A549 (cell line): ENCODE measurements around the gene TSPO2. TPM values are rescaled to one million over a fixed set of nuclear protein-coding genes. Genes with fewer than 3 reads are reported as not detected.

Source experiments
- ATAC-seq, 2 experiments: fragments of 200-7000 bp in 1 of 2; fragments of >200 bp in 1 of 2; cut with Nextera tagmentation in 1 of 2; cut with Tn5 transposase in 1 of 2; 3 replicates each; pipeline versions ENCODE4 v1.8.0 to v1.9.1; 2018 to 2020; ENCODE audit warnings: mild to moderate bottlenecking in 1 of 2, moderate library complexity in 1 of 2
- CTCF ChIA-PET: fragments of 300-600 bp; sonication (Branson Sonifier 250); formaldehyde crosslinking; extraction: SDS; loops from one replicate; lab custom pipeline; 2021; ENCODE audit warnings: antibody characterized with exemption, inconsistent platforms; lab: Yijun Ruan, JAX
- POLR2A ChIA-PET: fragments of 350-600 bp; formaldehyde crosslinking; extraction: SDS; loops from one replicate; lab custom pipeline; 2021; ENCODE audit warnings: antibody characterized with exemption, inconsistent platforms; lab: Yijun Ruan, JAX
- DNase-seq, 2 experiments: peaks; one replicate each; pipeline versions ENCODE4 v3.0.0 to v3.0.0-alpha.2; 2011 to 2016; ENCODE audit warnings: low read depth in 1 of 2, low spot score in 1 of 2
- FAIRE-seq: peaks from 2 replicates; lab custom pipeline; 2011; peaks lifted over from hg19 to GRCh38; lab: Jason Lieb, UNC
- H3K27ac ChIP-seq, 2 experiments: fragments of >200 bp; sonication (Bioruptor Twin); formaldehyde crosslinking; 3 replicates each; pipeline ENCODE4 v1.5.1; 2016 to 2017
- H3K4me1 ChIP-seq: fragments of >200 bp; sonication (Bioruptor Twin); formaldehyde crosslinking; 3 replicates; pipeline ENCODE4 v1.6.1; 2016
- H3K4me2 ChIP-seq: fragments of >200 bp; sonication (Bioruptor Twin); formaldehyde crosslinking; 3 replicates; pipeline ENCODE4 v1.6.1; 2016
- H3K4me3 ChIP-seq: fragments of >200 bp; sonication (Bioruptor Twin); formaldehyde crosslinking; 3 replicates; pipeline ENCODE4 v1.5.1; 2016
- H3K9me3 ChIP-seq: fragments of >200 bp; sonication (Bioruptor Twin); formaldehyde crosslinking; 3 replicates; pipeline ENCODE4 v1.6.1; 2016
- CBX8 ChIP-seq: fragments of 200-600 bp; sonication (generic); IDR thresholded peaks from 2 replicates; pipeline ENCODE4 v1.6.1; 2016
- EHF ChIP-seq: fragments of 250-450 bp; sonication (Bioruptor Pico); IDR thresholded peaks from 2 replicates; pipeline ENCODE4 v1.5.0; 2020; ENCODE audit warnings: mild to moderate bottlenecking
- EP300 ChIP-seq, 2 experiments: fragments of >200 bp; sonication (Bioruptor Twin); formaldehyde crosslinking; IDR thresholded peaks; 2 replicates in 1 of 2; 3 replicates in 1 of 2; pipeline ENCODE4 v1.6.1; 2016 to 2017
- ESRRA ChIP-seq: fragments of 150-350 bp; IDR thresholded peaks from 2 replicates; pipeline ENCODE4 v1.6.1; 2014; ENCODE audit warnings: mild to moderate bottlenecking, low read length, borderline replicate concordance
- FOXS1 ChIP-seq: fragments of 250-450 bp; sonication (Bioruptor Pico); IDR thresholded peaks from 2 replicates; pipeline ENCODE4 v1.5.0; 2020; ENCODE audit warnings: mild to moderate bottlenecking, moderate library complexity
- HDAC2 ChIP-seq: fragments of 200-600 bp; sonication (generic); IDR thresholded peaks from 2 replicates; pipeline ENCODE4 v1.6.1; 2016
- HEYL ChIP-seq: fragments of 250-450 bp; sonication (Bioruptor Pico); IDR thresholded peaks from 2 replicates; pipeline ENCODE4 v1.8.0; 2021; ENCODE audit warnings: mild to moderate bottlenecking, moderate library complexity
- HOXB13 ChIP-seq: fragments of 250-450 bp; sonication (Bioruptor Pico); IDR thresholded peaks from 2 replicates; pipeline ENCODE4 v1.5.0; 2020; ENCODE audit warnings: low read depth, mild to moderate bottlenecking, moderate library complexity
- JUN ChIP-seq, 2 experiments: fragments of >200 bp; sonication (Bioruptor Twin); formaldehyde crosslinking; IDR thresholded peaks; 2 replicates in 1 of 2; 3 replicates in 1 of 2; pipeline ENCODE4 v1.6.1; 2016 to 2017
- KDM1A ChIP-seq: fragments of 200-600 bp; sonication (generic); IDR thresholded peaks from 2 replicates; pipeline ENCODE4 v1.6.1; 2016; ENCODE audit warnings: low read depth, mild to moderate bottlenecking
- MYC ChIP-seq: IDR thresholded peaks from 2 replicates; pipeline ENCODE4 v1.6.1; 2012; ENCODE audit warnings: mild to moderate bottlenecking, inconsistent platforms, low read length, improper control_type of control experiment, borderline replicate concordance
- NFE2L2 ChIP-seq: fragments of 150-350 bp; conservative IDR thresholded peaks from 2 replicates; pipeline ENCODE4 v1.6.1; 2014; ENCODE audit warnings: low read length
- PHF8 ChIP-seq: fragments of 200-600 bp; sonication (generic); IDR thresholded peaks from 2 replicates; pipeline ENCODE4 v1.6.1; 2016; ENCODE audit warnings: low read depth, mild to moderate bottlenecking, antibody characterized with exemption, moderate library complexity, borderline replicate concordance
- RARB ChIP-seq: fragments of 250-450 bp; sonication (Bioruptor Pico); IDR thresholded peaks from 2 replicates; pipeline ENCODE4 v1.8.0; 2021; ENCODE audit warnings: mild to moderate bottlenecking, moderate library complexity
- RCOR1 ChIP-seq: fragments of 150-350 bp; IDR thresholded peaks from 2 replicates; pipeline ENCODE4 v1.6.1; 2014; ENCODE audit warnings: antibody characterized with exemption, low read length, low read depth
- RFX5 ChIP-seq: fragments of 450-650 bp; IDR thresholded peaks from 2 replicates; pipeline ENCODE4 v1.7.1; 2014; ENCODE audit warnings: antibody characterized with exemption, mild to moderate bottlenecking, moderate library complexity
- TFCP2L1 ChIP-seq: fragments of 250-450 bp; sonication (Bioruptor Pico); IDR thresholded peaks from 2 replicates; pipeline ENCODE4 v1.5.0; 2021; ENCODE audit warnings: mild to moderate bottlenecking
- TP53 ChIP-seq: fragments of 250-450 bp; sonication (Bioruptor Pico); IDR thresholded peaks from 2 replicates; pipeline ENCODE4 v1.5.0; 2021; ENCODE audit warnings: mild to moderate bottlenecking, moderate library complexity
- ZFP36 ChIP-seq: fragments of 450-650 bp; IDR thresholded peaks from 2 replicates; pipeline ENCODE4 v1.6.1; 2014; ENCODE audit warnings: borderline replicate concordance; ENCODE audit not compliant: partially characterized antibody
- ZNF302 ChIP-seq: fragments of 250-450 bp; sonication (Bioruptor Pico); IDR thresholded peaks from 2 replicates; pipeline ENCODE4 v1.9.0; 2021; ENCODE audit warnings: inconsistent platforms, mild to moderate bottlenecking, moderate library complexity
- ZSCAN20 ChIP-seq: fragments of 250-450 bp; sonication (Bioruptor Pico); IDR thresholded peaks from 2 replicates; pipeline ENCODE4 v1.8.0; 2022; ENCODE audit warnings: mild to moderate bottlenecking, moderate library complexity
- WGBS: methylation state at CpG from one replicate; pipeline ENCODE4 v1.1.6; 2017; ENCODE audit errors: missing lambda C conversion rate; 5-methylcytosine and 5-hydroxymethylcytosine counted together
- polyA plus RNA-seq, 4 experiments: library from polyadenylated mRNA; depleted of rRNA in 3 of 4; stranded (reverse); fragments of >200 nt; fragmentation: RNase III in 1 of 4; extraction: RNeasy Plus Mini Kit Qiagen cat#74134 plus additional on column Dnase treatment in 1 of 4; gene quantifications; 2 replicates in 3 of 4; 3 replicates in 1 of 4; pipeline ENCODE4 v1.2.3, GENCODE V29; 2011 to 2017
- TF ChIP-seq, protein P1 (sequence below): fragments of >200 bp; sonication (Bioruptor Twin); formaldehyde crosslinking; IDR thresholded peaks from 2 replicates; pipeline ENCODE4 v1.6.1; 2016
- TF ChIP-seq, protein P2 (sequence below): fragments of 250-450 bp; sonication (Bioruptor Pico); IDR thresholded peaks from 2 replicates; pipeline ENCODE4 v1.5.0; 2020; ENCODE audit warnings: low read depth, mild to moderate bottlenecking, moderate library complexity
- TF ChIP-seq, protein P3 (sequence below): IDR thresholded peaks from 2 replicates; pipeline ENCODE4 v1.6.1; 2012
- TF ChIP-seq, protein P4 (sequence below): fragments of 150-350 bp; IDR thresholded peaks from 2 replicates; pipeline ENCODE4 v1.6.1; 2014; ENCODE audit warnings: low read depth, mild to moderate bottlenecking, low read length
- TF ChIP-seq, protein P5 (sequence below): fragments of >200 bp; sonication (Bioruptor Twin); formaldehyde crosslinking; IDR thresholded peaks from 3 replicates; pipeline ENCODE4 v1.5.1; 2016
- TF ChIP-seq, protein P6 (sequence below): IDR thresholded peaks from 2 replicates; pipeline ENCODE4 v1.6.1; 2012

The TSPO2 gene
- polyA plus RNA-seq, 2 of the 4 experiments (the other 2 are of a cell fraction): not detected

DNA sequence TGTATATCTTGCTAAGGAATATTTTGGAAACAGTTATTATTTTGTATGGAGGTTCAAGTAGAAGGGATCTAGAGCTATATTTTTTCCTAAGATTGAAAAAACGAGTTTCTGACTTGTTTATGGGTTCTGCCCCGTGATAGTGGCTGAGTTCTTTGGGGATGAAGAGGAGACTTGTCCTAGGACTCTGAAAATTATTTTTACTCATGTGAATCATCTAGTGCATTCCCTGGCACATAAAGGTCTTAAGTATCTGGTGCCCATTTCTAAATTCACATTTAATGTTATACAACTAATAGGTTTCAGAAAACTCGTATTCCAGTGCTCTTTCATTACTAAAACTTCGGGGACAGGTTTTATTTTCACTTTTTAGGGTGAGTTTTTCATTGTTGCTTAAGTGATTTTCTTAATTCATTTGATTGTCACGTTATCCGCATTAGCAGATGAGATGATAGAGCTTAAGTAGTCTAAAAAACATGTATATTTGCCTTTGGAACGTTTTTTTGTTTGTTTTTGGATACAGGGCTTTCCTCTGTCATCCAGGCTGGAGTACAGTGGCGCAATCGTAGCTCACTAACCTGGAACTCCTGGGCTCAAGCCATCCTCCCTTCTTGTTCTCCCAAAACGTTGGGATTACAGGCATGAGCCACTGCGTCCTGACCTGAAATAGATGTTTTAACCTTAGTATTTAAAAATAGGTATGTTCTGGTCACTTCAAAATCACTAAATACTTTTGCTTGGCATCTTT lies 32.6 kb downstream of the TSPO2 start:
- Histone ChIP-seq H3K9me3 (no peaks in the 10 kb centered on the region), H3K4me3 (peak overlapping the region; percentile 97), H3K4me1 (peaks cover 22% of the 10 kb centered on the region; the same call in 2 of the 3 replicates), H3K4me2 (peak overlapping the region; percentile 93), H3K27ac (peak overlapping the region in 1 of 2 experiments; percentile 99; a peak in 3 of 6 replicates)
- DNase-seq (no peak), ATAC-seq (no peak), FAIRE-seq (no peak)
- TF ChIP-seq ZSCAN20: no peak
- no peak for TF ChIP-seq RFX5
- TF ChIP-seq, protein P1, sequence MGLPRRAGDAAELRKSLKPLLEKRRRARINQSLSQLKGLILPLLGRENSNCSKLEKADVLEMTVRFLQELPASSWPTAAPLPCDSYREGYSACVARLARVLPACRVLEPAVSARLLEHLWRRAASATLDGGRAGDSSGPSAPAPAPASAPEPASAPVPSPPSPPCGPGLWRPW: no peak
- no peak for TF ChIP-seq ZNF302 (CRISPR knock-in tag)
- no peak for TF ChIP-seq RARB (CRISPR knock-in tag)
- TF ChIP-seq JUN (IDR thresholded peaks at IDR 0.05): no peak
- TF ChIP-seq HEYL: no peak
- TF ChIP-seq NFE2L2: no peak
- no peak for TF ChIP-seq MYC
- TF ChIP-seq, protein P2, sequence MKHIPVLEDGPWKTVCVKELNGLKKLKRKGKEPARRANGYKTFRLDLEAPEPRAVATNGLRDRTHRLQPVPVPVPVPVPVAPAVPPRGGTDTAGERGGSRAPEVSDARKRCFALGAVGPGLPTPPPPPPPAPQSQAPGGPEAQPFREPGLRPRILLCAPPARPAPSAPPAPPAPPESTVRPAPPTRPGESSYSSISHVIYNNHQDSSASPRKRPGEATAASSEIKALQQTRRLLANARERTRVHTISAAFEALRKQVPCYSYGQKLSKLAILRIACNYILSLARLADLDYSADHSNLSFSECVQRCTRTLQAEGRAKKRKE: no peak
- TF ChIP-seq HDAC2: no peak
- WGBS: 46% methylated on average over 11 of the region's 11 CpGs
- ChIA-PET CTCF (interaction anchor here (0.7 to 0.9 kb wide), 2 partner anchors 35 to 1728 kb away, joined by 3 to 4 read pairs; no protein-coding TSS in a partner anchor), POLR2A (no interaction called here)

DNA sequence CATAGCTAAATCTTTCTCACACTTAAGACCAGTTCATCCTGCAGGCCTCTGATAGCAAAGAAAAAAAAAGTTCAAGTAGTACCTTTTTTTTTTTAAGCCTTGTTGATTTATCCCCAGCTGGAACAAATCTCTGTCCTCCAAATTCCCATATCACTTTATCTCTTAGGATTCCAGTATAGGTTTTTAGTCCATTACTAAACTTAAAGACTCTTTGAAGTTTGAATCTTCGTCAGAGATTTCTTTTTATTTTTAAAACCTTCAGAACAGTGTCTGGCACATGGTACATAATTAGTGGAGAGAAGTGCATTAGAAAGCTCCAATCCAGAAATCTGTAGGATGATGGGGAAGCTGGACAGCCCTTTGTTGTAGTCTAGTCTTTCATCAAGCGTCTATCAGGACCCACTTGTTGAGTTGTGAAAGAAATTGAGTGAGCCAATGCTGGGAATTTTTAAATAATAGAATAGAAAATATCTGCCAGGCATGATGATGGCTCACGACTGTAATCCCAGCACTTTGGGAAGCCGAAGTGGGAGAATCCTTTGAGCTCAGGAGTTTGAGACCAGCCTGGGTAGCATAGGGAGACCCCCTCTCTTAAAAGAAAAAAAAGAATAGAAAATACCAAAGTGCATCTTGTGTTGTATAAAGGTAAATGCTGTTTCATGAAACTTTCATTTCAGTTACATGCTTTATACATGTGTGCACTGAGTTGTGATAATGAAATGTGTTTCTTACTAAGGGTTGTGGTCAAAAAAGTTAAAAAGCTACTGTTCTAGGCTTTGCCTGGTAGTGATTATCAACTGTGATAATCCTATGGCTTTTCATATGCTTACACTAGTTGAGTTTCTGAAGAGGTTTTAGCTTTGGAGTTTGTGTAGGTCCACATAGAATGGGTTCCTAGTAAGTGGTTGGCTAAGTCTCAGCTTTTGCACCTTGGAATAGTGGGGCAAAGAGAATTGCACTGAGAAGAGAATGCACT lies 33.7 kb downstream of the TSPO2 start:
- Histone ChIP-seq H3K4me2 (peak overlapping the region; percentile 93; the same call in 2 of the 3 replicates), H3K4me3 (no peak overlapping the region), H3K4me1 (peaks cover 18% of the 10 kb centered on the region; the same call in 2 of the 3 replicates), H3K27ac (no peak overlapping the region), H3K9me3 (no peaks in the 10 kb centered on the region)
- TF ChIP-seq PHF8: no peak
- no peak for DNase-seq
- no peak for FAIRE-seq
- ChIA-PET POLR2A (no interaction called here), CTCF (interaction anchor here (0.6 to 1.1 kb wide), 4 partner anchors 8 to 1729 kb away, joined by 3 to 4 read pairs (median 3); no protein-coding TSS in a partner anchor)
- ATAC-seq: no peak
- WGBS: 83% methylated on average over 4 of the region's 4 CpGs

DNA sequence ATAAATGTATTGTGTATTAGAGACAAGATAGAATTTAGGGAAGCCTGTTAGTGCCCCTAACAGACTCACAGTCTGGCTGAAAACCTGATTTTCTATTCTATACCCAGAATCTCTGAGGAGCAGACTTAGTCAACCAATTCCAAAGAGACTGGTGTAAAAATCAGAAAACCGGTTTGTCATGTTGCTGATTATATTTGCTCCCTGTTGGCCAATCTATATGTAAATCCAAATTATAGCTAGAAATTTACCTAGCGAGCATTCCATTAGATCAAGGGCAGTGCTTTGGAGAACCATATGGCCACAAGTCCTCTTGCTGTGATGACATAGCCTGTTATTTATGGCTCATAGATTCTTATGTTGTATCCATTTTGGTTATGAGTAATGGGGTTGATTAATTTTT lies 35.3 kb downstream of the TSPO2 start:
- CTCF ChIA-PET: no interaction called here
- WGBS: 90% methylated on average over 2 of the region's 2 CpGs
- FAIRE-seq: no peak
- no peak for TF ChIP-seq RCOR1
- TF ChIP-seq ESRRA: no peak
- no peak for TF ChIP-seq RFX5
- no peak for TF ChIP-seq TFCP2L1
- TF ChIP-seq, protein P3, sequence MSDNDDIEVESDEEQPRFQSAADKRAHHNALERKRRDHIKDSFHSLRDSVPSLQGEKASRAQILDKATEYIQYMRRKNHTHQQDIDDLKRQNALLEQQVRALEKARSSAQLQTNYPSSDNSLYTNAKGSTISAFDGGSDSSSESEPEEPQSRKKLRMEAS: no peak
- TF ChIP-seq EP300 (IDR thresholded peaks at IDR 0.05): no peak
- TF ChIP-seq, protein P4, sequence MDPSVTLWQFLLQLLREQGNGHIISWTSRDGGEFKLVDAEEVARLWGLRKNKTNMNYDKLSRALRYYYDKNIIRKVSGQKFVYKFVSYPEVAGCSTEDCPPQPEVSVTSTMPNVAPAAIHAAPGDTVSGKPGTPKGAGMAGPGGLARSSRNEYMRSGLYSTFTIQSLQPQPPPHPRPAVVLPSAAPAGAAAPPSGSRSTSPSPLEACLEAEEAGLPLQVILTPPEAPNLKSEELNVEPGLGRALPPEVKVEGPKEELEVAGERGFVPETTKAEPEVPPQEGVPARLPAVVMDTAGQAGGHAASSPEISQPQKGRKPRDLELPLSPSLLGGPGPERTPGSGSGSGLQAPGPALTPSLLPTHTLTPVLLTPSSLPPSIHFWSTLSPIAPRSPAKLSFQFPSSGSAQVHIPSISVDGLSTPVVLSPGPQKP: no peak
- TF ChIP-seq, protein P5, sequence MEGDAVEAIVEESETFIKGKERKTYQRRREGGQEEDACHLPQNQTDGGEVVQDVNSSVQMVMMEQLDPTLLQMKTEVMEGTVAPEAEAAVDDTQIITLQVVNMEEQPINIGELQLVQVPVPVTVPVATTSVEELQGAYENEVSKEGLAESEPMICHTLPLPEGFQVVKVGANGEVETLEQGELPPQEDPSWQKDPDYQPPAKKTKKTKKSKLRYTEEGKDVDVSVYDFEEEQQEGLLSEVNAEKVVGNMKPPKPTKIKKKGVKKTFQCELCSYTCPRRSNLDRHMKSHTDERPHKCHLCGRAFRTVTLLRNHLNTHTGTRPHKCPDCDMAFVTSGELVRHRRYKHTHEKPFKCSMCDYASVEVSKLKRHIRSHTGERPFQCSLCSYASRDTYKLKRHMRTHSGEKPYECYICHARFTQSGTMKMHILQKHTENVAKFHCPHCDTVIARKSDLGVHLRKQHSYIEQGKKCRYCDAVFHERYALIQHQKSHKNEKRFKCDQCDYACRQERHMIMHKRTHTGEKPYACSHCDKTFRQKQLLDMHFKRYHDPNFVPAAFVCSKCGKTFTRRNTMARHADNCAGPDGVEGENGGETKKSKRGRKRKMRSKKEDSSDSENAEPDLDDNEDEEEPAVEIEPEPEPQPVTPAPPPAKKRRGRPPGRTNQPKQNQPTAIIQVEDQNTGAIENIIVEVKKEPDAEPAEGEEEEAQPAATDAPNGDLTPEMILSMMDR: no peak
- TF ChIP-seq TP53 (CRISPR knock-in tag): no peak
- TF ChIP-seq, protein P6, sequence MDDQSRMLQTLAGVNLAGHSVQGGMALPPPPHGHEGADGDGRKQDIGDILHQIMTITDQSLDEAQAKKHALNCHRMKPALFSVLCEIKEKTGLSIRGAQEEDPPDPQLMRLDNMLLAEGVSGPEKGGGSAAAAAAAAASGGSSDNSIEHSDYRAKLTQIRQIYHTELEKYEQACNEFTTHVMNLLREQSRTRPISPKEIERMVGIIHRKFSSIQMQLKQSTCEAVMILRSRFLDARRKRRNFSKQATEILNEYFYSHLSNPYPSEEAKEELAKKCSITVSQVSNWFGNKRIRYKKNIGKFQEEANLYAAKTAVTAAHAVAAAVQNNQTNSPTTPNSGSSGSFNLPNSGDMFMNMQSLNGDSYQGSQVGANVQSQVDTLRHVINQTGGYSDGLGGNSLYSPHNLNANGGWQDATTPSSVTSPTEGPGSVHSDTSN: no peak
- no peak for TF ChIP-seq ZFP36
- TF ChIP-seq, protein P1: no peak
- TF ChIP-seq HOXB13 (CRISPR knock-in tag): no peak
- no peak for TF ChIP-seq EHF (CRISPR knock-in tag)
- no peak for TF ChIP-seq CBX8
- TF ChIP-seq KDM1A: no peak
- no peak for TF ChIP-seq FOXS1 (CRISPR knock-in tag)

More for the DNA sequence above, 35.3 kb downstream of the TSPO2 start:
- Histone ChIP-seq H3K4me3 (no peak overlapping the region), H3K4me2 (no peak overlapping the region), H3K27ac (no peak overlapping the region), H3K9me3 (no peaks in the 10 kb centered on the region), H3K4me1 (peaks cover 16% of the 10 kb centered on the region; the same call in 2 of the 3 replicates)
- ATAC-seq (no peak), DNase-seq (no peak)
- POLR2A ChIA-PET: no interaction called here
